GM12878 (cell line): Measurements from ENCODE around the gene LCN1. TPM values are rescaled to one million over a fixed set of nuclear protein-coding genes. Genes with fewer than 3 reads are reported as not detected.

Experiments
- ATAC-seq: fragments of 200-7000 bp; cut with Tn5 transposase; 3 replicates; pipeline ENCODE4 v1.9.1; 2020; ENCODE audit warnings: mild to moderate bottlenecking, moderate library complexity
- BruUV-seq: library from RNA; stranded (reverse); fragments of 400-500 nt; replicated peaks from 2 replicates; lab custom pipeline; 2021; lab: Mats Ljungman, UMichigan
- CTCF ChIA-PET: fragments of 300-600 bp; sonication (Branson Sonifier 250); formaldehyde crosslinking; extraction: SDS; loops from one replicate; lab custom pipeline; 2021; ENCODE audit warnings: inconsistent platforms; lab: Yijun Ruan, JAX
- POLR2A ChIA-PET: fragments of 350-600 bp; formaldehyde crosslinking; extraction: SDS; loops from one replicate; lab custom pipeline; 2021; ENCODE audit warnings: inconsistent platforms; lab: Charles Lee
- RAD21 ChIA-PET: fragments of 300-600 bp; sonication (Branson Sonifier 250); formaldehyde crosslinking; loops from one replicate; lab custom pipeline; 2023; ENCODE audit warnings: antibody characterized with exemption; ENCODE audit not compliant: unreplicated experiment; lab: Charles Lee
- SMC1A ChIA-PET: fragments of 300-600 bp; sonication (Branson Sonifier 250); formaldehyde crosslinking; loops from one replicate; lab custom pipeline; 2023; ENCODE audit not compliant: unreplicated experiment, uncharacterized antibody; lab: Charles Lee
- DNase-seq: peaks from one replicate; pipeline ENCODE4 v3.0.0-alpha.2; 2011; ENCODE audit warnings: low read depth, low spot score
- FAIRE-seq: peaks from 3 replicates; lab custom pipeline; 2011; peaks lifted over from hg19 to GRCh38; lab: Jason Lieb, UNC
- H2AFZ ChIP-seq: 2 replicates; pipeline ENCODE4 v1.6.0; 2011; ENCODE audit warnings: low read depth, low read length, control low read depth; ENCODE audit not compliant: control insufficient read depth
- H3K27ac ChIP-seq: 2 replicates; pipeline ENCODE4 v1.5.1; 2011; ENCODE audit warnings: control low read depth; ENCODE audit not compliant: control insufficient read depth, insufficient read depth
- H3K27me3 ChIP-seq, 2 experiments: replicated peaks in 1 of 2; 2 replicates each; pipeline versions ENCODE4 v1.6.0 to v1.6.1; 2011; ENCODE audit warnings: low read length in 1 of 2; ENCODE audit not compliant: control insufficient read depth in 2 of 2, insufficient read depth in 2 of 2
- H3K36me3 ChIP-seq, 2 experiments: 2 replicates each; pipeline ENCODE4 v1.5.1; 2011; ENCODE audit warnings: low read length in 1 of 2; ENCODE audit not compliant: control insufficient read depth in 2 of 2, insufficient read depth in 2 of 2
- H3K4me1 ChIP-seq: 2 replicates; pipeline ENCODE4 v1.6.1; 2011; ENCODE audit warnings: mild to moderate bottlenecking, low read length, moderate library complexity, mixed read lengths; ENCODE audit not compliant: control insufficient read depth, insufficient read depth
- H3K4me2 ChIP-seq: 2 replicates; pipeline ENCODE4 v1.6.0; 2011; ENCODE audit warnings: control low read depth; ENCODE audit not compliant: control insufficient read depth, insufficient read depth
- H3K4me3 ChIP-seq: fragments of 200-600 bp; sonication (generic); 2 replicates; pipeline ENCODE4 v1.5.1; 2016
- H3K79me2 ChIP-seq: 2 replicates; pipeline ENCODE4 v1.6.0; 2011; ENCODE audit warnings: low read length; ENCODE audit not compliant: control insufficient read depth, insufficient read depth
- H3K9ac ChIP-seq: 2 replicates; pipeline ENCODE4 v1.8.0; 2011; ENCODE audit warnings: low read length, control low read depth, mixed read lengths; ENCODE audit not compliant: control insufficient read depth, insufficient read depth
- H3K9me3 ChIP-seq: replicated peaks from 3 replicates; pipeline ENCODE4 v1.5.1; 2011; ENCODE audit warnings: mild to moderate bottlenecking, low read length; ENCODE audit not compliant: control insufficient read depth, insufficient read depth
- H4K20me1 ChIP-seq: 2 replicates; pipeline ENCODE4 v1.6.0; 2011; ENCODE audit not compliant: control insufficient read depth, insufficient read depth
- CHD1 ChIP-seq: IDR thresholded peaks from 2 replicates; pipeline ENCODE4 v1.6.1; 2012; ENCODE audit warnings: low read depth, low read length, improper control_type of control experiment
- EP300 ChIP-seq, 2 experiments: fragments of 150-350 bp in 1 of 2; IDR thresholded peaks; 2 replicates each; pipeline ENCODE4 v1.6.1; 2011 to 2012; ENCODE audit warnings: low read depth in 2 of 2, low read length in 2 of 2, borderline replicate concordance in 1 of 2, improper control_type of control experiment in 1 of 2, inconsistent platforms in 1 of 2; ENCODE audit not compliant: control insufficient read depth in 1 of 2
- KDM1A ChIP-seq: fragments of 200-600 bp; sonication (generic); IDR thresholded peaks from 2 replicates; pipeline ENCODE4 v1.6.1; 2016; ENCODE audit warnings: borderline replicate concordance
- LARP7 ChIP-seq: fragments of 450-650 bp; IDR thresholded peaks from 2 replicates; pipeline ENCODE4 v1.6.1; 2017; ENCODE audit warnings: mild to moderate bottlenecking
- PML ChIP-seq: IDR thresholded peaks from 2 replicates; pipeline ENCODE4 v1.6.1; 2012; ENCODE audit warnings: low read length, inconsistent platforms
- SIN3A ChIP-seq: IDR thresholded peaks from 2 replicates; pipeline ENCODE4 v1.6.1; 2012; ENCODE audit warnings: low read depth, low read length, improper control_type of control experiment
- SMAD5 ChIP-seq: IDR thresholded peaks from 2 replicates; pipeline ENCODE4 v1.6.1; 2016; ENCODE audit warnings: antibody characterized with exemption, low read depth
- TCF7 ChIP-seq: IDR thresholded peaks from 2 replicates; pipeline ENCODE4 v1.6.1; 2014; ENCODE audit warnings: antibody characterized with exemption, borderline replicate concordance
- WGBS: methylation state at CpG from one replicate; pipeline ENCODE4 v1.1.6; 2016; ENCODE audit warnings: low lambda C conversion rate; ENCODE audit not compliant: insufficient replicate concordance, insufficient coverage; ENCODE audit errors: missing lambda C conversion rate; 5-methylcytosine and 5-hydroxymethylcytosine counted together
- in situ Hi-C: fragments of 300-500 bp; cut with MboI; formaldehyde crosslinking; loops from 9 replicates; pipeline ENCODE4 v1.14.3; 2018; ENCODE audit warnings: mixed read lengths
- intact Hi-C: fragments of 100-400 bp; cut with micrococcal nuclease; formaldehyde crosslinking; loops from one replicate; pipeline ENCODE4 v1.14.2; 2022; ENCODE audit not compliant: unreplicated experiment
- polyA plus RNA-seq, 11 experiments: library from polyadenylated mRNA; depleted of rRNA in 4 of 11; unstranded in 6 of 11; stranded (reverse) in 5 of 11; fragments of >200 nt; fragmentation: Nextera tagmentation in 4 of 11; fragmentation: Illumina TruSeq in 1 of 11; extraction: Ambion mirVana in 4 of 11; extraction: Trizol in 1 of 11; gene quantifications; 1 replicate in 1 of 11; 2 replicates in 10 of 11; pipeline versions ENCODE4 v1.2.1 to v1.2.3, GENCODE V29; 2011 to 2016; ENCODE audit warnings: inconsistent platforms in 2 of 11, missing spikeins in 2 of 11, low read depth in 1 of 11
- total RNA-seq, 4 experiments: library from RNA; depleted of rRNA in 3 of 4; stranded (reverse); fragments of >200 nt in 3 of 4; fragmentation: Illumina TruSeq in 1 of 4; extraction: Trizol in 1 of 4; gene quantifications; 2 replicates each; pipeline versions ENCODE4 v1.2.1 to v1.2.3, GENCODE V29; 2013 to 2021
- TF ChIP-seq, protein P1 (sequence below): fragments of 450-650 bp; formaldehyde crosslinking; IDR thresholded peaks from 2 replicates; pipeline ENCODE4 v1.5.0; 2022; ENCODE audit warnings: mild to moderate bottlenecking, missing genetic modification characterization

LCN1 gene
- total and polyA plus RNA-seq, 10 of the 15 experiments (the other 5 are each of a cell fraction or from before 2014, with no cell fraction given) = not detected

DNA sequence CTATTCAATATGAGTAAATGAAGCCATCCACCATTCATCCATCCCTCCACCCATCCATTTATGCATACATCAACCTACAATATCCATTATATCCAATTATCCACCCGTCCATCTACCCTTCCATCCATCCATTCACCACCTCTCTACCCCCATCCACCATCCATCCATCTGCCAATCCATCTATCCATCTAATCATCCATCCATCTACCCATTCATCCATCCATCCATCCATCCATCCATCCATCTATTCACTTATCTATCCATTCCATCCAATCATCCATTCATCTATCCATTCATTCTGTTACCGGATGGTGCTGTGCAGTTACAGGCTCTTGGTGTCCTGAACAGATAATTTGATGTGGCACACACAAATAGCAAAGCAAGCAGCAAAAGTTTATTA, 51.0 kb downstream of the LCN1 start (continued):
- TF ChIP-seq SIN3A (no peak), TCF7 (no peak)
- TF ChIP-seq, all 136 proteins: peak for 0

DNA sequence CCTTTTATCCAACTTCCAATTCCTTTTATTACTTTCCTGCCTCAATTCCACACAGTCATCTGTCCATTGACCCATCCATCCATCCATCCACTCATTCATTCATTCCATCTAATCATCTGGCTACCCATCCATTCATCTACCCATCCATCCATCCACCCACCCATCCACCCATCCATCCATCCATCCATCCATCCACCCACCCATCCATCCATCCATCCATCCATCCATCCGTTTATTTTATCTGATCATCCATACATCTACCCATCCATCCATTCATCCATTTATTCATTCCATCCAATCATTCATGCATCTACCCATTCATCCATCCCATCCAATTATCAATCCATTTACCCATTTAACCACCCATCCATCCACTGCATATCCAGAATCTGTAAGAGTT, 51.9 kb downstream of the LCN1 start:
- no peak overlapping the region for H3K9ac ChIP-seq
- H3K9me3 ChIP-seq = no peaks in the 10 kb centered on the region
- ChIA-PET RAD21 (no interaction called here), POLR2A (no interaction called here), CTCF (no interaction called here), SMC1A (no interaction called here)
- no peaks in the 10 kb centered on the region for H4K20me1 ChIP-seq
- whole genome bisulfite sequencing = 13% methylated on average over 1 of the region's 1 CpG
- no peak overlapping the region for H3K27ac ChIP-seq
- no peak for TF ChIP-seq KDM1A
- TF ChIP-seq LARP7 = no peak
- no peak for TF ChIP-seq CHD1
- no peak for TF ChIP-seq PML
- no peak for TF ChIP-seq SMAD5
- TF ChIP-seq, protein P1, sequence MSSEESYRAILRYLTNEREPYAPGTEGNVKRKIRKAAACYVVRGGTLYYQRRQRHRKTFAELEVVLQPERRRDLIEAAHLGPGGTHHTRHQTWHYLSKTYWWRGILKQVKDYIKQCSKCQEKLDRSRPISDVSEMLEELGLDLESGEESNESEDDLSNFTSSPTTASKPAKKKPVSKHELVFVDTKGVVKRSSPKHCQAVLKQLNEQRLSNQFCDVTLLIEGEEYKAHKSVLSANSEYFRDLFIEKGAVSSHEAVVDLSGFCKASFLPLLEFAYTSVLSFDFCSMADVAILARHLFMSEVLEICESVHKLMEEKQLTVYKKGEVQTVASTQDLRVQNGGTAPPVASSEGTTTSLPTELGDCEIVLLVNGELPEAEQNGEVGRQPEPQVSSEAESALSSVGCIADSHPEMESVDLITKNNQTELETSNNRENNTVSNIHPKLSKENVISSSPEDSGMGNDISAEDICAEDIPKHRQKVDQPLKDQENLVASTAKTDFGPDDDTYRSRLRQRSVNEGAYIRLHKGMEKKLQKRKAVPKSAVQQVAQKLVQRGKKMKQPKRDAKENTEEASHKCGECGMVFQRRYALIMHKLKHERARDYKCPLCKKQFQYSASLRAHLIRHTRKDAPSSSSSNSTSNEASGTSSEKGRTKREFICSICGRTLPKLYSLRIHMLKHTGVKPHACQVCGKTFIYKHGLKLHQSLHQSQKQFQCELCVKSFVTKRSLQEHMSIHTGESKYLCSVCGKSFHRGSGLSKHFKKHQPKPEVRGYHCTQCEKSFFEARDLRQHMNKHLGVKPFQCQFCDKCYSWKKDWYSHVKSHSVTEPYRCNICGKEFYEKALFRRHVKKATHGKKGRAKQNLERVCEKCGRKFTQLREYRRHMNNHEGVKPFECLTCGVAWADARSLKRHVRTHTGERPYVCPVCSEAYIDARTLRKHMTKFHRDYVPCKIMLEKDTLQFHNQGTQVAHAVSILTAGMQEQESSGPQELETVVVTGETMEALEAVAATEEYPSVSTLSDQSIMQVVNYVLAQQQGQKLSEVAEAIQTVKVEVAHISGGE (CRISPR knock-in tag) = no peak
- no peak for TF ChIP-seq EP300 (IDR thresholded peaks at IDR 0.05; ENCODE audit: borderline replicate concordance in 1 of 2, control insufficient read depth in 1 of 2, low read depth in 2 of 2, low read length in 2 of 2)
- H3K4me1 ChIP-seq = no peaks in the 10 kb centered on the region
- intact Hi-C loops = no loop called here
- no peak overlapping the region for H3K4me2 ChIP-seq
- no TSS peak for BruUV-seq
- no peaks in the 10 kb centered on the region for H3K36me3 ChIP-seq
- ATAC-seq = no peak
- in situ Hi-C loops = no loop called here
- no peak for DNase-seq
- H3K27me3 ChIP-seq = no peaks in the 10 kb centered on the region
- H3K4me3 ChIP-seq = no peak overlapping the region
- FAIRE-seq = no peak
- no peaks in the 10 kb centered on the region for H3K79me2 ChIP-seq
- H2AFZ ChIP-seq = no peak overlapping the region
